Measurements from ENCODE around the gene SORBS1. TPM values are rescaled to one million over a fixed set of nuclear protein-coding genes. Genes with fewer than 3 reads are reported as not detected.

The SORBS1 gene
- polyA plus RNA-seq, 1 donor from 2014 or later = 39.5 TPM

- H3K9me3 ChIP-seq (ENCODE audit: low read length) = no peaks in the 10 kb centered on the region
- no peaks in the 10 kb centered on the region for H3F3A ChIP-seq (ENCODE audit: insufficient read depth, low read length, poor library complexity, severe bottlenecking)
- no peak overlapping the region for H3K27ac ChIP-seq (ENCODE audit: low read length)
- H3K4me2 ChIP-seq (ENCODE audit: low read length) = no peak overlapping the region
- H3K9me2 ChIP-seq (ENCODE audit: insufficient read depth, low read length) = no peaks in the 10 kb centered on the region
- no peaks in the 10 kb centered on the region for H3K36me3 ChIP-seq (ENCODE audit: insufficient read depth, low read length)
- no peak overlapping the region for H3K9ac ChIP-seq (ENCODE audit: low read length)
- no peak for TF ChIP-seq EP300 (conservative IDR thresholded peaks at IDR 0.05; ENCODE audit: poor library complexity, severe bottlenecking)
- peak; percentile 42 for TF ChIP-seq CTCF (IDR thresholded peaks at IDR 0.05; ENCODE audit: poor library complexity, severe bottlenecking)
- TF ChIP-seq, protein P1, sequence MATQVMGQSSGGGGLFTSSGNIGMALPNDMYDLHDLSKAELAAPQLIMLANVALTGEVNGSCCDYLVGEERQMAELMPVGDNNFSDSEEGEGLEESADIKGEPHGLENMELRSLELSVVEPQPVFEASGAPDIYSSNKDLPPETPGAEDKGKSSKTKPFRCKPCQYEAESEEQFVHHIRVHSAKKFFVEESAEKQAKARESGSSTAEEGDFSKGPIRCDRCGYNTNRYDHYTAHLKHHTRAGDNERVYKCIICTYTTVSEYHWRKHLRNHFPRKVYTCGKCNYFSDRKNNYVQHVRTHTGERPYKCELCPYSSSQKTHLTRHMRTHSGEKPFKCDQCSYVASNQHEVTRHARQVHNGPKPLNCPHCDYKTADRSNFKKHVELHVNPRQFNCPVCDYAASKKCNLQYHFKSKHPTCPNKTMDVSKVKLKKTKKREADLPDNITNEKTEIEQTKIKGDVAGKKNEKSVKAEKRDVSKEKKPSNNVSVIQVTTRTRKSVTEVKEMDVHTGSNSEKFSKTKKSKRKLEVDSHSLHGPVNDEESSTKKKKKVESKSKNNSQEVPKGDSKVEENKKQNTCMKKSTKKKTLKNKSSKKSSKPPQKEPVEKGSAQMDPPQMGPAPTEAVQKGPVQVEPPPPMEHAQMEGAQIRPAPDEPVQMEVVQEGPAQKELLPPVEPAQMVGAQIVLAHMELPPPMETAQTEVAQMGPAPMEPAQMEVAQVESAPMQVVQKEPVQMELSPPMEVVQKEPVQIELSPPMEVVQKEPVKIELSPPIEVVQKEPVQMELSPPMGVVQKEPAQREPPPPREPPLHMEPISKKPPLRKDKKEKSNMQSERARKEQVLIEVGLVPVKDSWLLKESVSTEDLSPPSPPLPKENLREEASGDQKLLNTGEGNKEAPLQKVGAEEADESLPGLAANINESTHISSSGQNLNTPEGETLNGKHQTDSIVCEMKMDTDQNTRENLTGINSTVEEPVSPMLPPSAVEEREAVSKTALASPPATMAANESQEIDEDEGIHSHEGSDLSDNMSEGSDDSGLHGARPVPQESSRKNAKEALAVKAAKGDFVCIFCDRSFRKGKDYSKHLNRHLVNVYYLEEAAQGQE (IDR thresholded peaks at IDR 0.05; ENCODE audit: borderline replicate concordance) = no peak
- no peak for TF ChIP-seq POLR2AphosphoS5 (IDR thresholded peaks at IDR 0.05)
- no peaks in the 10 kb centered on the region for H3K27me3 ChIP-seq (ENCODE audit: insufficient read depth, low read depth, low read length)
- H3K79me2 ChIP-seq (replicated peaks; ENCODE audit: insufficient read depth, low read length) = no peaks in the 10 kb centered on the region
- no peak overlapping the region for H2AFZ ChIP-seq (ENCODE audit: low read depth, low read length)
- H4K20me1 ChIP-seq (ENCODE audit: insufficient read depth) = no peaks in the 10 kb centered on the region
- H3K4me3 ChIP-seq (ENCODE audit: low read length) = no peak overlapping the region
Measured at GRCh38 chr10:95445837-95446486, 115.2 kb downstream of the SORBS1 start.

- H3K79me2 ChIP-seq (replicated peaks; ENCODE audit: insufficient read depth, low read length) = no peaks in the 10 kb centered on the region
- no peak overlapping the region for H3K9ac ChIP-seq (ENCODE audit: low read length)
- no peaks in the 10 kb centered on the region for H3K36me3 ChIP-seq (ENCODE audit: insufficient read depth, low read length)
- no peaks in the 10 kb centered on the region for H3K27me3 ChIP-seq (ENCODE audit: insufficient read depth, low read depth, low read length)
- H3K4me3 ChIP-seq (ENCODE audit: low read length) = no peak overlapping the region
- no peak overlapping the region for H2AFZ ChIP-seq (ENCODE audit: low read depth, low read length)
- TF ChIP-seq POLR2AphosphoS5 (IDR thresholded peaks at IDR 0.05) = no peak
- TF ChIP-seq RAD21 (conservative IDR thresholded peaks at IDR 0.05) = no peak
- TF ChIP-seq, protein P1 (IDR thresholded peaks at IDR 0.05; ENCODE audit: borderline replicate concordance) = no peak
- TF ChIP-seq EZH2 (IDR thresholded peaks at IDR 0.05; ENCODE audit: borderline replicate concordance, insufficient read depth, low read length, poor library complexity, severe bottlenecking) = no peak
- TF ChIP-seq EP300 (conservative IDR thresholded peaks at IDR 0.05; ENCODE audit: poor library complexity, severe bottlenecking) = no peak
- TF ChIP-seq CTCF (IDR thresholded peaks at IDR 0.05; ENCODE audit: poor library complexity, severe bottlenecking) = no peak
- TF ChIP-seq SMC3 (conservative IDR thresholded peaks at IDR 0.05; ENCODE audit: poor library complexity) = no peak
- TF ChIP-seq MXI1 (conservative IDR thresholded peaks at IDR 0.05; ENCODE audit: poor library complexity, severe bottlenecking) = no peak
- TF ChIP-seq TAF1 (IDR thresholded peaks at IDR 0.05; ENCODE audit: low read depth) = no peak
- no peaks in the 10 kb centered on the region for H4K20me1 ChIP-seq (ENCODE audit: insufficient read depth)
- H3K27ac ChIP-seq (ENCODE audit: low read length) = no peak overlapping the region
- no peaks in the 10 kb centered on the region for H3K9me2 ChIP-seq (ENCODE audit: insufficient read depth, low read length)
- no peaks in the 10 kb centered on the region for H3K9me3 ChIP-seq (ENCODE audit: low read length)
- no peaks in the 10 kb centered on the region for H3F3A ChIP-seq (ENCODE audit: insufficient read depth, low read length, poor library complexity, severe bottlenecking)
- no peak overlapping the region for H3K4me2 ChIP-seq (ENCODE audit: low read length)
Measured at GRCh38 chr10:95445223-95445836, 115.8 kb downstream of the SORBS1 start.

All from neural cell (in vitro differentiated cells).